CD14-positive monocyte (primary cell): ENCODE results near the gene RFX2. TPM values are rescaled to one million over a fixed set of nuclear protein-coding genes. Genes with fewer than 3 reads are reported as not detected.
A peak's percentile ranks its signal among the peaks of the same experiment; 100 is the strongest.

ENCODE experiments used
- DNase-seq, 3 donors: peaks; one replicate each; pipeline ENCODE4 v3.0.0-alpha.2; 2011 to 2022
- H2AFZ ChIP-seq: 2 replicates; pipeline ENCODE4 v1.6.0; 2012; ENCODE audit warnings: mild to moderate bottlenecking, low read depth, low read length, inconsistent platforms; ENCODE audit not compliant: insufficient read depth, poor library complexity, severe bottlenecking
- H3K27ac ChIP-seq, 2 donors: 1 replicate in 1 of 2; 2 replicates in 1 of 2; pipeline ENCODE4 v1.5.1; 2012 to 2013; ENCODE audit warnings: low read length in 2 of 2, control low read depth in 1 of 2, inconsistent platforms in 1 of 2, low read depth in 1 of 2, mild to moderate bottlenecking in 1 of 2
- H3K27me3 ChIP-seq, 2 donors: one replicate each; pipeline versions ENCODE4 v1.6.0 to v1.6.1; 2011 to 2013; ENCODE audit warnings: low read length in 2 of 2; ENCODE audit not compliant: control insufficient read depth in 2 of 2, insufficient read depth in 2 of 2
- H3K36me3 ChIP-seq, 2 donors: replicated peaks in 1 of 2; 1 replicate in 1 of 2; 2 replicates in 1 of 2; pipeline versions ENCODE4 v1.5.1 to v1.6.1; 2012 to 2013; ENCODE audit warnings: low read length in 2 of 2, control low read depth in 1 of 2, inconsistent platforms in 1 of 2, mild to moderate bottlenecking in 1 of 2; ENCODE audit not compliant: insufficient read depth in 2 of 2, control insufficient read depth in 1 of 2
- H3K4me1 ChIP-seq, 2 donors: 1 replicate in 1 of 2; 2 replicates in 1 of 2; pipeline versions ENCODE4 v1.5.1 to v1.6.1; 2012 to 2013; ENCODE audit warnings: low read length in 2 of 2, control low read depth in 1 of 2, inconsistent platforms in 1 of 2, mild to moderate bottlenecking in 1 of 2, moderate library complexity in 1 of 2; ENCODE audit not compliant: insufficient read depth in 2 of 2, control insufficient read depth in 1 of 2
- H3K4me2 ChIP-seq: replicated peaks from 2 replicates; pipeline ENCODE3; 2012; ENCODE audit warnings: low read length, moderate library complexity, mild to moderate bottlenecking; ENCODE audit not compliant: poor library complexity, severe bottlenecking; ENCODE audit errors: extremely low read depth
- H3K4me3 ChIP-seq, 3 experiments: fragments of 200-600 bp in 1 of 3; sonication (generic) in 1 of 3; replicated peaks in 1 of 3; 1 replicate in 2 of 3; 2 replicates in 1 of 3; pipeline ENCODE4 v1.5.1; 2011 to 2013; ENCODE audit warnings: low read length in 3 of 3, mild to moderate bottlenecking in 3 of 3, control low read depth in 2 of 3, low read depth in 2 of 3, inconsistent platforms in 1 of 3, moderate library complexity in 1 of 3
- H3K79me2 ChIP-seq: 2 replicates; pipeline ENCODE4 v1.6.0; 2012; ENCODE audit warnings: mild to moderate bottlenecking, control low read depth, inconsistent platforms, low read length, moderate library complexity; ENCODE audit not compliant: insufficient read depth
- H3K9ac ChIP-seq: 2 replicates; pipeline ENCODE4 v1.6.0; 2017; ENCODE audit warnings: low read length, mild to moderate bottlenecking; ENCODE audit not compliant: insufficient read depth, poor library complexity, severe bottlenecking
- H3K9me3 ChIP-seq, 2 donors: replicated peaks in 1 of 2; 1 replicate in 1 of 2; 2 replicates in 1 of 2; pipeline versions ENCODE4 v1.5.1 to v1.6.1; 2012 to 2013; ENCODE audit warnings: low read length in 2 of 2, control low read depth in 1 of 2; ENCODE audit not compliant: control insufficient read depth in 1 of 2, insufficient read depth in 1 of 2
- H4K20me1 ChIP-seq: 2 replicates; pipeline ENCODE4 v1.6.0; 2012; ENCODE audit warnings: mild to moderate bottlenecking, low read length, control low read depth, moderate library complexity; ENCODE audit not compliant: insufficient read depth
- H3K27ac Mint-ChIP-seq, 7 donors: one replicate each; pipeline ENCODE4 v1.8.0; 2020; ENCODE audit warnings: mild to moderate bottlenecking in 7 of 7, mixed read lengths in 7 of 7, moderate library complexity in 6 of 7, inconsistent platforms in 2 of 7
- H3K27me3 Mint-ChIP-seq, 3 donors: one replicate each; pipeline ENCODE4 v1.8.0; 2021 to 2022; ENCODE audit warnings: low read depth in 3 of 3, mild to moderate bottlenecking in 3 of 3, mixed read lengths in 3 of 3, moderate library complexity in 3 of 3, inconsistent platforms in 1 of 3
- H3K36me3 Mint-ChIP-seq, 2 donors: one replicate each; pipeline ENCODE4 v1.8.0; 2020; ENCODE audit warnings: mixed read lengths in 2 of 2, inconsistent platforms in 1 of 2, mild to moderate bottlenecking in 1 of 2
- H3K4me1 Mint-ChIP-seq: one replicate; pipeline ENCODE4 v1.8.0; 2020; ENCODE audit warnings: mild to moderate bottlenecking, mixed read lengths
- H3K4me3 Mint-ChIP-seq, 2 donors: one replicate each; pipeline ENCODE4 v1.8.0; 2020; ENCODE audit warnings: mild to moderate bottlenecking in 2 of 2, mixed read lengths in 2 of 2, moderate library complexity in 1 of 2
- H3K9me3 Mint-ChIP-seq, 7 donors: one replicate each; pipeline ENCODE4 v1.8.0; 2020 to 2022; ENCODE audit warnings: mixed read lengths in 7 of 7, mild to moderate bottlenecking in 6 of 7, moderate library complexity in 6 of 7, inconsistent platforms in 2 of 7
- CTCF ChIP-seq: fragments of 200-600 bp; IDR thresholded peaks from one replicate; pipeline ENCODE4 v1.8.0; 2022; ENCODE audit warnings: antibody characterized with exemption, mild to moderate bottlenecking
- WGBS: methylation state at CpG from one replicate; pipeline ENCODE4 v1.1.5; 2013; ENCODE audit warnings: missing lambda C conversion rate; ENCODE audit not compliant: insufficient coverage; 5-methylcytosine and 5-hydroxymethylcytosine counted together
- intact Hi-C, 2 donors: fragments of 100-400 bp; cut with micrococcal nuclease; formaldehyde crosslinking; loops; one replicate each; pipeline versions ENCODE4 v1.15.0 to v1.15.1; 2023
- polyA plus RNA-seq, 3 donors: library from polyadenylated mRNA; depleted of rRNA in 1 of 3; unstranded in 2 of 3; stranded (reverse) in 1 of 3; fragments of 300-500 nt in 2 of 3; fragments of >200 nt in 1 of 3; fragmentation: Illumina TruSeq in 2 of 3; gene quantifications; 1 replicate in 2 of 3; 2 replicates in 1 of 3; pipeline ENCODE4 v1.2.3, GENCODE V29; 2012 to 2021

RFX2 gene
- polyA plus RNA-seq, 3 donors, result 5.7 to 12.9 (median 8.7) TPM

GRCh38 chr19:6125571-6125989 lies 15.3 kb upstream of the RFX2 start:
- no peak overlapping the region for H2AFZ ChIP-seq
- no peaks in the 10 kb centered on the region for H4K20me1 ChIP-seq
- H3K27ac Mint-ChIP-seq, result peak overlapping the region in 2 of 7 donors; percentile 75 to 78
- H3K9ac ChIP-seq, result no peak overlapping the region
- no peaks in the 10 kb centered on the region for H3K9me3 ChIP-seq
- H3K4me3 Mint-ChIP-seq, result no peak overlapping the region
- no peaks in the 10 kb centered on the region for H3K27me3 ChIP-seq
- intact Hi-C loops, result loop anchor here in 1 of 2 donors (1.0 to 10.0 kb wide), 2 partner anchors 76 to 141 kb away; no protein-coding TSS in a partner anchor
- H3K4me3 ChIP-seq, result no peak overlapping the region
- H3K4me1 ChIP-seq, result no peaks in the 10 kb centered on the region
- H3K4me1 Mint-ChIP-seq, result peaks cover 2% of the 10 kb centered on the region
- peak; percentile 67 to 86 (median 77) for DNase-seq
- peaks cover 0 to 6% (median 2%) of the 10 kb centered on the region in 7 donors for H3K9me3 Mint-ChIP-seq
- peaks cover 0 to 8% (median 4%) of the 10 kb centered on the region in 3 donors for H3K27me3 Mint-ChIP-seq
- 37% methylated on average over 2 of the region's 6 CpGs for WGBS
- no peak overlapping the region for H3K27ac ChIP-seq
- no peaks in the 10 kb centered on the region for H3K79me2 ChIP-seq
- H3K4me2 ChIP-seq, result no peak overlapping the region
- no peaks in the 10 kb centered on the region for H3K36me3 ChIP-seq
- no peaks in the 10 kb centered on the region for H3K36me3 Mint-ChIP-seq
- peak; percentile 96 for TF ChIP-seq CTCF

- Histone ChIP-seq H3K79me2 (no peaks in the 10 kb centered on the region), H3K27ac (no peak overlapping the region), H3K4me2 (no peak overlapping the region), H2AFZ (no peak overlapping the region), H3K27me3 (no peaks in the 10 kb centered on the region), H3K4me3 (no peak overlapping the region), H3K9ac (no peak overlapping the region), H3K36me3 (no peaks in the 10 kb centered on the region), H3K4me1 (no peaks in the 10 kb centered on the region), H3K9me3 (peaks cover 5 to 11% of the 10 kb centered on the region in 2 donors), H4K20me1 (no peaks in the 10 kb centered on the region)
- no peaks in the 10 kb centered on the region for H3K36me3 Mint-ChIP-seq
- intact Hi-C loops, result no loop called here
- TF ChIP-seq CTCF, result no peak
- H3K4me3 Mint-ChIP-seq, result no peak overlapping the region
- no peak for DNase-seq
- H3K4me1 Mint-ChIP-seq, result peaks cover 3% of the 10 kb centered on the region
- H3K27me3 Mint-ChIP-seq, result peaks cover 2 to 7% (median 2%) of the 10 kb centered on the region in 3 donors
- H3K27ac Mint-ChIP-seq, result peak overlapping the region in 1 of 7 donors; percentile 25
- peaks cover 2 to 14% (median 9%) of the 10 kb centered on the region in 7 donors for H3K9me3 Mint-ChIP-seq
These were observed 8.7 kb upstream of the RFX2 start for GRCh38 chr19:6119031-6119430.
